HepG2 (cell line): Measurements from ENCODE around the gene IFI30. TPM values are rescaled to one million over a fixed set of nuclear protein-coding genes. Genes with fewer than 3 reads are reported as not detected.
A peak's percentile ranks its signal among the peaks of the same experiment; 100 is the strongest.

Experiments
- ATAC-seq: fragments of 200-7000 bp; cut with Tn5 transposase; 3 replicates; pipeline ENCODE4 v1.9.1; 2020; ENCODE audit warnings: mild to moderate bottlenecking, moderate library complexity
- BruUV-seq: library from RNA; stranded (reverse); fragments of 400-500 nt; replicated peaks from 2 replicates; lab custom pipeline; 2021; lab: Mats Ljungman, UMichigan
- CTCF ChIA-PET: fragments of 300-600 bp; formaldehyde crosslinking; extraction: SDS; loops from one replicate; lab custom pipeline; 2021; ENCODE audit warnings: low total read pairs, inconsistent platforms, low intra/inter-chr PET ratio; lab: Yijun Ruan, JAX
- POLR2A ChIA-PET: fragments of 350-600 bp; sonication (Branson Sonifier 250); formaldehyde crosslinking; loops from one replicate; lab custom pipeline; 2020; ENCODE audit warnings: antibody characterized with exemption, inconsistent platforms; lab: Yijun Ruan, JAX
- DNase-seq: peaks from one replicate; pipeline ENCODE4 v3.0.0-alpha.2; 2015; ENCODE audit warnings: low spot score
- FAIRE-seq: peaks from 3 replicates; lab custom pipeline; 2011; peaks lifted over from hg19 to GRCh38; lab: Jason Lieb, UNC
- H2AFZ ChIP-seq: one replicate; pipeline ENCODE4 v1.6.1; 2011; ENCODE audit warnings: low read length, inconsistent platforms
- H3K27ac ChIP-seq: fragments of 300-600 bp; 3 replicates; pipeline ENCODE4 v1.8.0; 2011; ENCODE audit warnings: mixed run types, mild to moderate bottlenecking, mixed read lengths, low read length, inconsistent platforms; ENCODE audit not compliant: insufficient read depth; ENCODE audit errors: extremely low read length
- H3K27me3 ChIP-seq, 2 experiments: fragments of 200-600 bp in 1 of 2; 2 replicates in 1 of 2; 3 replicates in 1 of 2; pipeline versions ENCODE4 v1.6.0 to v1.8.0; 2011; ENCODE audit warnings: low read length in 2 of 2, mild to moderate bottlenecking in 2 of 2, moderate library complexity in 2 of 2, inconsistent platforms in 1 of 2; ENCODE audit not compliant: insufficient read depth in 2 of 2, control insufficient read depth in 1 of 2
- H3K36me3 ChIP-seq, 2 experiments: fragments of 200-600 bp in 1 of 2; replicated peaks in 1 of 2; 2 replicates in 1 of 2; 3 replicates in 1 of 2; pipeline versions ENCODE4 v1.5.1 to v1.8.0; 2011; ENCODE audit warnings: low read length in 2 of 2, inconsistent platforms in 1 of 2; ENCODE audit not compliant: insufficient read depth in 2 of 2, control insufficient read depth in 1 of 2
- H3K4me1 ChIP-seq: 2 replicates; pipeline ENCODE4 v1.5.1; 2012; ENCODE audit warnings: low read length, inconsistent platforms; ENCODE audit not compliant: insufficient read depth
- H3K4me2 ChIP-seq: 2 replicates; pipeline ENCODE4 v1.6.0; 2011; ENCODE audit warnings: low read depth, low read length, inconsistent platforms
- H3K4me3 ChIP-seq, 3 experiments: fragments of 200-600 bp in 1 of 3; sonication (generic), shearing (Covaris generic) in 1 of 3; replicated peaks in 1 of 3; 2 replicates each; pipeline ENCODE4 v1.5.1; 2011 to 2016; ENCODE audit warnings: low read length in 3 of 3, inconsistent platforms in 2 of 3, low read depth in 2 of 3, mild to moderate bottlenecking in 2 of 3, control low read depth in 1 of 3, mixed read lengths in 1 of 3; ENCODE audit not compliant: insufficient read depth in 1 of 3
- H3K79me2 ChIP-seq: one replicate; pipeline ENCODE4 v1.6.1; 2011; ENCODE audit warnings: low read length, inconsistent platforms; ENCODE audit not compliant: insufficient read depth
- H3K9ac ChIP-seq: 2 replicates; pipeline ENCODE4 v1.6.0; 2011; ENCODE audit warnings: mild to moderate bottlenecking, low read depth, low read length, inconsistent platforms; ENCODE audit not compliant: insufficient read depth
- H3K9me3 ChIP-seq: 2 replicates; pipeline ENCODE4 v1.5.1; 2012; ENCODE audit warnings: mild to moderate bottlenecking, low read length
- H4K20me1 ChIP-seq: 2 replicates; pipeline ENCODE4 v1.6.0; 2011; ENCODE audit warnings: inconsistent platforms, mild to moderate bottlenecking, low read length, moderate library complexity; ENCODE audit not compliant: insufficient read depth
- ATF1 ChIP-seq: IDR thresholded peaks from 2 replicates; pipeline ENCODE4 v1.6.1; 2016; ENCODE audit warnings: mild to moderate bottlenecking, control low read depth
- ESRRA ChIP-seq: sonication (generic); formaldehyde crosslinking; IDR thresholded peaks from 2 replicates; pipeline ENCODE4 v1.5.1; 2020; ENCODE audit warnings: mild to moderate bottlenecking, low read depth, missing genetic modification reagents
- HDAC1 ChIP-seq: sonication (generic); formaldehyde crosslinking; IDR thresholded peaks from 2 replicates; pipeline ENCODE4 v1.5.1; 2020; ENCODE audit warnings: mild to moderate bottlenecking, missing genetic modification reagents
- KMT2A ChIP-seq: sonication (generic); formaldehyde crosslinking; IDR thresholded peaks from 2 replicates; pipeline ENCODE4 v1.4.0; 2020; ENCODE audit warnings: missing genetic modification reagents
- RAD51 ChIP-seq: fragments of 450-650 bp; IDR thresholded peaks from 2 replicates; pipeline ENCODE4 v1.6.1; 2016; ENCODE audit warnings: borderline replicate concordance
- SIX1 ChIP-seq: sonication (generic); formaldehyde crosslinking; IDR thresholded peaks from 2 replicates; pipeline ENCODE4 v1.4.0; 2020; ENCODE audit warnings: missing genetic modification reagents, borderline replicate concordance
- ZBTB20 ChIP-seq: sonication (generic); formaldehyde crosslinking; IDR thresholded peaks from 2 replicates; pipeline ENCODE4 v1.8.1; 2023; ENCODE audit warnings: missing genetic modification reagents, low read depth, mild to moderate bottlenecking, borderline replicate concordance
- ZBTB8A ChIP-seq: sonication (generic); formaldehyde crosslinking; IDR thresholded peaks from 2 replicates; pipeline ENCODE4 v1.4.0; 2020; ENCODE audit warnings: mild to moderate bottlenecking, low read depth, missing genetic modification reagents, borderline replicate concordance
- ZNF20 ChIP-seq: sonication (generic); formaldehyde crosslinking; IDR thresholded peaks from 2 replicates; pipeline ENCODE4 v1.4.0; 2020; ENCODE audit warnings: mild to moderate bottlenecking, moderate library complexity, missing genetic modification reagents
- ZNF331 ChIP-seq: sonication (generic); formaldehyde crosslinking; IDR thresholded peaks from 2 replicates; pipeline ENCODE4 v1.4.0; 2020; ENCODE audit warnings: missing genetic modification reagents
- ZNF496 ChIP-seq: sonication (generic); formaldehyde crosslinking; IDR thresholded peaks from 2 replicates; pipeline ENCODE4 v1.8.1; 2023; ENCODE audit warnings: mild to moderate bottlenecking, moderate library complexity, missing genetic modification reagents; ENCODE audit not compliant: insufficient replicate concordance
- ZNF543 ChIP-seq: sonication (generic); formaldehyde crosslinking; IDR thresholded peaks from 2 replicates; pipeline ENCODE4 v1.4.0; 2020; ENCODE audit warnings: mild to moderate bottlenecking, missing genetic modification reagents
- ZNF615 ChIP-seq: sonication (generic); formaldehyde crosslinking; IDR thresholded peaks from 2 replicates; pipeline ENCODE4 v1.5.0; 2020; ENCODE audit warnings: mild to moderate bottlenecking, missing genetic modification reagents, borderline replicate concordance
- WGBS: methylation state at CpG from one replicate; pipeline ENCODE4 v1.1.6; 2017; ENCODE audit warnings: low lambda C conversion rate; 5-methylcytosine and 5-hydroxymethylcytosine counted together
- in situ Hi-C: cut with HindIII; loops from 2 replicates; pipeline ENCODE4 v1.10.0; 2017; ENCODE audit warnings: low pct_unique_long_range_greater_than_20kb; ENCODE audit not compliant: extremely low pct_ligation_motif_present
- intact Hi-C: fragments of 100-400 bp; cut with micrococcal nuclease; formaldehyde crosslinking; loops from one replicate; pipeline ENCODE4 v1.10.0; 2022; ENCODE audit not compliant: unreplicated experiment
- polyA plus RNA-seq, 8 experiments: library from polyadenylated mRNA; depleted of rRNA in 3 of 8; stranded (reverse) in 7 of 8; unstranded in 1 of 8; fragments of >200 nt; fragmentation: Illumina TruSeq in 4 of 8; extraction: Trizol in 4 of 8; gene quantifications; 2 replicates each; pipeline versions ENCODE4 v1.2.1 to v1.2.3, GENCODE V29; 2011 to 2016; ENCODE audit warnings: low read depth in 4 of 8, missing spikeins in 1 of 8, mixed read lengths in 1 of 8; ENCODE audit not compliant: insufficient read depth in 1 of 8
- total RNA-seq, 5 experiments: library from RNA; depleted of rRNA; stranded (reverse); fragments of >200 nt; fragmentation: Illumina TruSeq; extraction: Trizol; gene quantifications; 2 replicates each; pipeline ENCODE4 v1.2.3, GENCODE V29; 2016; ENCODE audit warnings: low read depth in 1 of 5
- TF ChIP-seq, protein P1 (sequence below): sonication (generic); formaldehyde crosslinking; IDR thresholded peaks from 2 replicates; pipeline ENCODE4 v1.4.0; 2020; ENCODE audit warnings: mild to moderate bottlenecking, missing genetic modification reagents
- TF ChIP-seq, protein P2 (sequence below): sonication (generic); formaldehyde crosslinking; IDR thresholded peaks from 2 replicates; pipeline ENCODE4 v1.5.1; 2020; ENCODE audit warnings: mild to moderate bottlenecking, missing genetic modification reagents, moderate library complexity
- TF ChIP-seq, protein P3 (sequence below): sonication (generic); formaldehyde crosslinking; conservative IDR thresholded peaks from 2 replicates; pipeline ENCODE4 v1.4.0; 2020; ENCODE audit warnings: missing genetic modification reagents
- TF ChIP-seq, protein P4 (sequence below): IDR thresholded peaks from 2 replicates; pipeline ENCODE4 v1.6.1; 2016; ENCODE audit warnings: missing genetic modification reagents, missing compliant biosample characterization
- TF ChIP-seq, protein P5 (sequence below): sonication (generic); formaldehyde crosslinking; IDR thresholded peaks from 2 replicates; pipeline ENCODE4 v1.5.0; 2020; ENCODE audit warnings: missing genetic modification reagents

Gene IFI30
- total and polyA plus RNA-seq, 2 of the 13 experiments (the other 11 are each of a cell fraction or from before 2014, with no cell fraction given) = 25.0 to 79.4 TPM

DNA sequence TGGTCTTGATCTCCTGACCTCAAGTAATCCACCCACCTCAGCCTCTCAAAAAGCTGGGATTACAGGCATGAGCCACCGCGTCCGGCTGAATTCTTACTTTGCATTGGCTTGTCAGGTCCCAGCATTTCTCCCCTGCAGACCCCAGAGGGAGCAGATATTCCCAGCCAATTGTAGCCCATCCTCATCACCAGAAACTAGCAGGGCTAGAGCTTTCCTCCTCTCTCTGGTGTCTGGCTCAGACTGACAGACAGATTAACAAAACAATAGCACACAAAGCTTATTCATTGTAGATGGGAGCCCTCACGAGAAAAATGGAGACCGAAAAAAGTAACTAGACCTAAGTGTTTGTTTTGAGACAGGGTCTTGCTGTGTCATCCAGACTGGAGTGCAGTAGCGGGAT is 11.9 kb downstream of the IFI30 start:
- Histone ChIP-seq H3K27ac (no peak overlapping the region), H3K4me1 (peaks cover 28% of the 10 kb centered on the region), H3K27me3 (no peaks in the 10 kb centered on the region), H3K79me2 (no peaks in the 10 kb centered on the region), H3K4me3 (no peak overlapping the region), H2AFZ (no peak overlapping the region), H3K4me2 (no peak overlapping the region), H3K9me3 (no peaks in the 10 kb centered on the region), H3K9ac (no peak overlapping the region), H4K20me1 (no peaks in the 10 kb centered on the region), H3K36me3 (no peaks in the 10 kb centered on the region)
- BruUV-seq = no TSS peak
- ATAC-seq = peak; percentile 33; the same call in 1 of the 3 replicates
- ChIA-PET POLR2A (interaction anchor here (0.6 to 1.0 kb wide), 3 partner anchors 18 to 334 kb away, joined by 3 read pairs; partner anchors contain the start of gene PIK3R2), CTCF (no interaction called here)
- 35% methylated on average over 6 of the region's 6 CpGs for WGBS
- no peak for DNase-seq
- no peak for FAIRE-seq
- intact Hi-C loops (no loop called here), in situ Hi-C loops (no loop called here)
- TF ChIP-seq SIX1 (CRISPR knock-in tag) = no peak
- TF ChIP-seq RAD51 = no peak
- no peak for TF ChIP-seq ZNF331 (CRISPR knock-in tag)
- TF ChIP-seq, protein P1, sequence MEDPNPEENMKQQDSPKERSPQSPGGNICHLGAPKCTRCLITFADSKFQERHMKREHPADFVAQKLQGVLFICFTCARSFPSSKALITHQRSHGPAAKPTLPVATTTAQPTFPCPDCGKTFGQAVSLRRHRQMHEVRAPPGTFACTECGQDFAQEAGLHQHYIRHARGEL (CRISPR knock-in tag) = no peak
- TF ChIP-seq KMT2A (CRISPR knock-in tag) = no peak
- TF ChIP-seq, protein P2, sequence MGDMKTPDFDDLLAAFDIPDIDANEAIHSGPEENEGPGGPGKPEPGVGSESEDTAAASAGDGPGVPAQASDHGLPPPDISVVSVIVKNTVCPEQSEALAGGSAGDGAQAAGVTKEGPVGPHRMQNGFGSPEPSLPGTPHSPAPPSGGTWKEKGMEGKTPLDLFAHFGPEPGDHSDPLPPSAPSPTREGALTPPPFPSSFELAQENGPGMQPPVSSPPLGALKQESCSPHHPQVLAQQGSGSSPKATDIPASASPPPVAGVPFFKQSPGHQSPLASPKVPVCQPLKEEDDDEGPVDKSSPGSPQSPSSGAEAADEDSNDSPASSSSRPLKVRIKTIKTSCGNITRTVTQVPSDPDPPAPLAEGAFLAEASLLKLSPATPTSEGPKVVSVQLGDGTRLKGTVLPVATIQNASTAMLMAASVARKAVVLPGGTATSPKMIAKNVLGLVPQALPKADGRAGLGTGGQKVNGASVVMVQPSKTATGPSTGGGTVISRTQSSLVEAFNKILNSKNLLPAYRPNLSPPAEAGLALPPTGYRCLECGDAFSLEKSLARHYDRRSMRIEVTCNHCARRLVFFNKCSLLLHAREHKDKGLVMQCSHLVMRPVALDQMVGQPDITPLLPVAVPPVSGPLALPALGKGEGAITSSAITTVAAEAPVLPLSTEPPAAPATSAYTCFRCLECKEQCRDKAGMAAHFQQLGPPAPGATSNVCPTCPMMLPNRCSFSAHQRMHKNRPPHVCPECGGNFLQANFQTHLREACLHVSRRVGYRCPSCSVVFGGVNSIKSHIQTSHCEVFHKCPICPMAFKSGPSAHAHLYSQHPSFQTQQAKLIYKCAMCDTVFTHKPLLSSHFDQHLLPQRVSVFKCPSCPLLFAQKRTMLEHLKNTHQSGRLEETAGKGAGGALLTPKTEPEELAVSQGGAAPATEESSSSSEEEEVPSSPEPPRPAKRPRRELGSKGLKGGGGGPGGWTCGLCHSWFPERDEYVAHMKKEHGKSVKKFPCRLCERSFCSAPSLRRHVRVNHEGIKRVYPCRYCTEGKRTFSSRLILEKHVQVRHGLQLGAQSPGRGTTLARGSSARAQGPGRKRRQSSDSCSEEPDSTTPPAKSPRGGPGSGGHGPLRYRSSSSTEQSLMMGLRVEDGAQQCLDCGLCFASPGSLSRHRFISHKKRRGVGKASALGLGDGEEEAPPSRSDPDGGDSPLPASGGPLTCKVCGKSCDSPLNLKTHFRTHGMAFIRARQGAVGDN (CRISPR knock-in tag) = no peak
- TF ChIP-seq ZBTB8A (CRISPR knock-in tag) = no peak
- TF ChIP-seq ZNF615 = no peak
- no peak for TF ChIP-seq ATF1 (CRISPR knock-in tag)
- no peak for TF ChIP-seq ZNF496 (CRISPR knock-in tag)
- TF ChIP-seq ZNF543 (CRISPR knock-in tag) = no peak
- TF ChIP-seq ESRRA (CRISPR knock-in tag) = no peak
- TF ChIP-seq, protein P3, sequence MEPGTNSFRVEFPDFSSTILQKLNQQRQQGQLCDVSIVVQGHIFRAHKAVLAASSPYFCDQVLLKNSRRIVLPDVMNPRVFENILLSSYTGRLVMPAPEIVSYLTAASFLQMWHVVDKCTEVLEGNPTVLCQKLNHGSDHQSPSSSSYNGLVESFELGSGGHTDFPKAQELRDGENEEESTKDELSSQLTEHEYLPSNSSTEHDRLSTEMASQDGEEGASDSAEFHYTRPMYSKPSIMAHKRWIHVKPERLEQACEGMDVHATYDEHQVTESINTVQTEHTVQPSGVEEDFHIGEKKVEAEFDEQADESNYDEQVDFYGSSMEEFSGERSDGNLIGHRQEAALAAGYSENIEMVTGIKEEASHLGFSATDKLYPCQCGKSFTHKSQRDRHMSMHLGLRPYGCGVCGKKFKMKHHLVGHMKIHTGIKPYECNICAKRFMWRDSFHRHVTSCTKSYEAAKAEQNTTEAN (CRISPR knock-in tag) = no peak
- no peak for TF ChIP-seq ZNF20
- TF ChIP-seq HDAC1 (CRISPR knock-in tag) = no peak
- TF ChIP-seq, protein P4, sequence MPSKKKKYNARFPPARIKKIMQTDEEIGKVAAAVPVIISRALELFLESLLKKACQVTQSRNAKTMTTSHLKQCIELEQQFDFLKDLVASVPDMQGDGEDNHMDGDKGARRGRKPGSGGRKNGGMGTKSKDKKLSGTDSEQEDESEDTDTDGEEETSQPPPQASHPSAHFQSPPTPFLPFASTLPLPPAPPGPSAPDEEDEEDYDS = no peak
- TF ChIP-seq ZBTB20 = no peak
- TF ChIP-seq, protein P5, sequence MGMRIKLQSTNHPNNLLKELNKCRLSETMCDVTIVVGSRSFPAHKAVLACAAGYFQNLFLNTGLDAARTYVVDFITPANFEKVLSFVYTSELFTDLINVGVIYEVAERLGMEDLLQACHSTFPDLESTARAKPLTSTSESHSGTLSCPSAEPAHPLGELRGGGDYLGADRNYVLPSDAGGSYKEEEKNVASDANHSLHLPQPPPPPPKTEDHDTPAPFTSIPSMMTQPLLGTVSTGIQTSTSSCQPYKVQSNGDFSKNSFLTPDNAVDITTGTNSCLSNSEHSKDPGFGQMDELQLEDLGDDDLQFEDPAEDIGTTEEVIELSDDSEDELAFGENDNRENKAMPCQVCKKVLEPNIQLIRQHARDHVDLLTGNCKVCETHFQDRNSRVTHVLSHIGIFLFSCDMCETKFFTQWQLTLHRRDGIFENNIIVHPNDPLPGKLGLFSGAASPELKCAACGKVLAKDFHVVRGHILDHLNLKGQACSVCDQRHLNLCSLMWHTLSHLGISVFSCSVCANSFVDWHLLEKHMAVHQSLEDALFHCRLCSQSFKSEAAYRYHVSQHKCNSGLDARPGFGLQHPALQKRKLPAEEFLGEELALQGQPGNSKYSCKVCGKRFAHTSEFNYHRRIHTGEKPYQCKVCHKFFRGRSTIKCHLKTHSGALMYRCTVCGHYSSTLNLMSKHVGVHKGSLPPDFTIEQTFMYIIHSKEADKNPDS (CRISPR knock-in tag) = no peak
